B cell (primary cell): ENCODE data around the gene TRIM41.
"Not testable (repeated sequence)": the region's sequence is repeated elsewhere in the genome, so short reads cannot be mapped to it uniquely, and the experiment has no call there.

Experiments used
- CTCF ChIP-seq: fragments of 200-600 bp; IDR thresholded peaks from one replicate; pipeline ENCODE4 v1.8.0; 2022; ENCODE audit warnings: antibody characterized with exemption, mild to moderate bottlenecking
- EZH2 ChIP-seq: IDR thresholded peaks from 2 replicates; pipeline ENCODE4 v1.6.1; 2012; ENCODE audit warnings: borderline replicate concordance, low read depth, mild to moderate bottlenecking, moderate library complexity, low read length; ENCODE audit not compliant: insufficient read depth, poor library complexity, severe bottlenecking

- not testable (repeated sequence) for TF ChIP-seq CTCF, EZH2
Observed at GRCh38 chr5:181209006-181209405, 14.1 kb upstream of the TRIM41 start.
